ENCODE results near the gene GAS2L3. TPM values are rescaled to one million over a fixed set of nuclear protein-coding genes. Genes with fewer than 3 reads are reported as not detected.

The GAS2L3 gene
- total and polyA plus RNA-seq, 2 experiments from 2014 or later = 6.1 to 9.8 TPM

DNA sequence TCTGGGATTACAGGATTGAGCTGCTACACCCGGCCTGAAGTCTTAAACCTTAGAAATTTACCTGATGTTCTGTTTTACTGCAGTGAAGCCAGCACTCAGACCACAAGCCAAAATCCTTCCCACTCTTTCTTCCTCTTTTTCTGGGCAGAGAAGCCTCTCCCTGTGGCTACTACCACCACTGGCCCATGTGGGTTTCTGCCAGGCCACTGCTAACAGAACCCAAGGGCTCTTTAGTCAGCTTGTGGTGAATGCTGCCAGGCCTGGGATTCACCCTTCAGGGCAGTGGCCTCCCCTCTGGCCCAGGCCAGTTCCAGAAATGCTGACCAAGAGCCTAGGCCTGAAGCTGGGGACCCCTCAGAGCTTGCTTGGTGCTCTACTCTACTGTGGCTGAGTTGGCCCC is 35.3 kb downstream of the GAS2L3 start:
- Histone ChIP-seq H3K36me3 (ENCODE audit: low read depth) (no peaks in the 10 kb centered on the region), H2AFZ (no peak overlapping the region), H3K27me3 (replicated peaks; ENCODE audit: insufficient read depth) (no peaks in the 10 kb centered on the region), H3K79me2 (ENCODE audit: insufficient read depth) (no peaks in the 10 kb centered on the region), H3K9me2 (ENCODE audit: insufficient read depth) (no peaks in the 10 kb centered on the region), H3K4me3 (no peak overlapping the region), H4K20me1 (ENCODE audit: insufficient read depth) (no peaks in the 10 kb centered on the region), H3F3A (ENCODE audit: insufficient read depth) (no peaks in the 10 kb centered on the region), H3K4me2 (ENCODE audit: unreplicated experiment) (no peak overlapping the region), H3K9ac (no peak overlapping the region), H3K27ac (no peak overlapping the region), H3K9me3 (ENCODE audit: low read depth) (no peaks in the 10 kb centered on the region), H3K4me1 (ENCODE audit: insufficient read depth) (no peaks in the 10 kb centered on the region)
- in situ Hi-C loops (cut with MboI) = no loop called here
- WGBS, 2 experiments (ENCODE audit: low coverage in 1 of 2, low lambda C conversion rate in 2 of 2, missing lambda C conversion rate in 2 of 2) = 89 to 100% methylated on average over 1 of the region's 1 CpG
- no peak for DNase-seq
- TF ChIP-seq EZH2 (IDR thresholded peaks at IDR 0.05; ENCODE audit: insufficient read depth, poor library complexity, severe bottlenecking) = no peak

DNA sequence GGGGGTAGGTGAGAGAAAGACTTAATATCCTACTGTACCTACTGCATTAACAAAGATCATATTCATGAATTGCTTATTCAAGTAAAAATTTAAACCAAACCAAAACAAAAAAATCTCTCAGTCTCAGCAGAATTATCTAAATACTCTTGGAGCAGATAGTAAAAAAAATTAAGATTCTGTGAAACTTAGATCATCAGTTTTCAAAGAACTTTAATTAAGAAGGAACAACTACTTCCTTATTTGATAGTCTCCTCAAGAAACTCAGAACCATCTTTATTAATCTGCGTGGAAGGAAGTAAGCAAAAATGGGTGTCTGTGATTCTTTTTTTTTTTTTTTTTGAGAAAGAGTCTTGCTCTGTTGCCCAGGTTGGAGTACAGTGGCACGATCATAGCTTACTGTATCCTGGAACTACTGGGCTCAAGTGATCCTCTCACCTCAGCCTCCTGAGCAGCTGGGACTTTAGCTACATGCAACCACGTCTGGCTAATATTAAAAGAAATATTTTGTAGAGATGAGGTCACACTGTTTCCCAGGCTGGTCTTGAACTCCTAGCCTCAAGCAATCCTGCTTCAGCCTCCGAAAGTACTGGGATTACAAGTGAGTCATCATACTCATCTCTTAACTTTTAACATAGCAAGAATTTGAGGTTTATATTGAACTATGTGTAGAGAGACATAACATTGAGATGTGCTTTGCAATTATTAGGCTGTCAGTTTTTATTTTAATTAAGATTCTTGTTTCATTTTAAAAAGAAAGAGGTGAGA is 37.4 kb downstream of the GAS2L3 start:
- no peaks in the 10 kb centered on the region for H3K9me3 ChIP-seq (ENCODE audit: low read depth)
- no peak for TF ChIP-seq EZH2 (IDR thresholded peaks at IDR 0.05; ENCODE audit: insufficient read depth, poor library complexity, severe bottlenecking)
- H3F3A ChIP-seq (ENCODE audit: insufficient read depth) = no peaks in the 10 kb centered on the region
- no peaks in the 10 kb centered on the region for H3K79me2 ChIP-seq (ENCODE audit: insufficient read depth)
- H3K27me3 ChIP-seq (replicated peaks; ENCODE audit: insufficient read depth) = no peaks in the 10 kb centered on the region
- no peak overlapping the region for H3K4me2 ChIP-seq (ENCODE audit: unreplicated experiment)
- in situ Hi-C loops (cut with MboI) = no loop called here
- no peak overlapping the region for H3K9ac ChIP-seq
- H3K4me3 ChIP-seq = no peak overlapping the region
- WGBS, 2 experiments (ENCODE audit: low coverage in 1 of 2, low lambda C conversion rate in 2 of 2, missing lambda C conversion rate in 2 of 2) = 88 to 90% methylated on average over 4 of the region's 4 CpGs
- no peak overlapping the region for H2AFZ ChIP-seq
- H3K4me1 ChIP-seq (ENCODE audit: insufficient read depth) = no peaks in the 10 kb centered on the region
- no peaks in the 10 kb centered on the region for H3K9me2 ChIP-seq (ENCODE audit: insufficient read depth)
- no peaks in the 10 kb centered on the region for H4K20me1 ChIP-seq (ENCODE audit: insufficient read depth)
- H3K27ac ChIP-seq = no peak overlapping the region
- peak; percentile 10 for DNase-seq
- no peaks in the 10 kb centered on the region for H3K36me3 ChIP-seq (ENCODE audit: low read depth)

- Histone ChIP-seq H3K36me3 (ENCODE audit: low read depth) (no peaks in the 10 kb centered on the region), H3K9me2 (ENCODE audit: insufficient read depth) (no peaks in the 10 kb centered on the region), H2AFZ (no peak overlapping the region), H3F3A (ENCODE audit: insufficient read depth) (no peaks in the 10 kb centered on the region), H3K4me2 (ENCODE audit: unreplicated experiment) (no peak overlapping the region), H3K79me2 (ENCODE audit: insufficient read depth) (no peaks in the 10 kb centered on the region), H4K20me1 (ENCODE audit: insufficient read depth) (no peaks in the 10 kb centered on the region), H3K27ac (no peak overlapping the region), H3K4me3 (no peak overlapping the region), H3K4me1 (ENCODE audit: insufficient read depth) (no peaks in the 10 kb centered on the region), H3K27me3 (replicated peaks; ENCODE audit: insufficient read depth) (no peaks in the 10 kb centered on the region), H3K9me3 (ENCODE audit: low read depth) (no peaks in the 10 kb centered on the region), H3K9ac (no peak overlapping the region)
- no peak for DNase-seq
- TF ChIP-seq EZH2phosphoT487 (IDR thresholded peaks at IDR 0.05; ENCODE audit: insufficient read depth, low read depth) (no peak), EZH2 (IDR thresholded peaks at IDR 0.05; ENCODE audit: insufficient read depth, poor library complexity, severe bottlenecking) (no peak)
- in situ Hi-C loops (cut with MboI) = no loop called here
- WGBS, 2 experiments (ENCODE audit: low coverage in 1 of 2, low lambda C conversion rate in 2 of 2, missing lambda C conversion rate in 2 of 2) = 96 to 99% methylated on average over 3 of the region's 3 CpGs
These were observed 39.1 kb downstream of the GAS2L3 start for GRCh38 chr12:100612606-100613005.

GRCh38 chr12:100624571-100624970 is 51.1 kb downstream of the GAS2L3 start:
- in situ Hi-C loops (cut with MboI) = no loop called here
- Histone ChIP-seq H3K36me3 (ENCODE audit: low read depth) (no peaks in the 10 kb centered on the region), H3K27me3 (replicated peaks; ENCODE audit: insufficient read depth) (no peaks in the 10 kb centered on the region), H3K4me1 (ENCODE audit: insufficient read depth) (no peaks in the 10 kb centered on the region), H3K79me2 (ENCODE audit: insufficient read depth) (no peaks in the 10 kb centered on the region), H4K20me1 (ENCODE audit: insufficient read depth) (no peaks in the 10 kb centered on the region), H2AFZ (no peak overlapping the region), H3K27ac (no peak overlapping the region), H3F3A (ENCODE audit: insufficient read depth) (no peaks in the 10 kb centered on the region), H3K9me2 (ENCODE audit: insufficient read depth) (no peaks in the 10 kb centered on the region), H3K9me3 (ENCODE audit: low read depth) (no peaks in the 10 kb centered on the region), H3K4me2 (ENCODE audit: unreplicated experiment) (no peak overlapping the region), H3K4me3 (no peak overlapping the region), H3K9ac (no peak overlapping the region)
- TF ChIP-seq EZH2phosphoT487 (IDR thresholded peaks at IDR 0.05; ENCODE audit: insufficient read depth, low read depth) (no peak), EZH2 (IDR thresholded peaks at IDR 0.05; ENCODE audit: insufficient read depth, poor library complexity, severe bottlenecking) (no peak)
- DNase-seq = no peak
- WGBS, 2 experiments (ENCODE audit: low coverage in 1 of 2, low lambda C conversion rate in 2 of 2, missing lambda C conversion rate in 2 of 2) = 99 to 100% methylated on average over 4 of the region's 4 CpGs
